CD4-positive, alpha-beta T cell treated with Interleukin-15 for 4 hours (primary cell): ENCODE results near the gene CACNA1H.

Source experiments
- DNase-seq: peaks from one replicate; pipeline ENCODE4 v3.0.0-alpha.2; 2020; ENCODE audit warnings: low spot score

CACNA1H gene

DNA sequence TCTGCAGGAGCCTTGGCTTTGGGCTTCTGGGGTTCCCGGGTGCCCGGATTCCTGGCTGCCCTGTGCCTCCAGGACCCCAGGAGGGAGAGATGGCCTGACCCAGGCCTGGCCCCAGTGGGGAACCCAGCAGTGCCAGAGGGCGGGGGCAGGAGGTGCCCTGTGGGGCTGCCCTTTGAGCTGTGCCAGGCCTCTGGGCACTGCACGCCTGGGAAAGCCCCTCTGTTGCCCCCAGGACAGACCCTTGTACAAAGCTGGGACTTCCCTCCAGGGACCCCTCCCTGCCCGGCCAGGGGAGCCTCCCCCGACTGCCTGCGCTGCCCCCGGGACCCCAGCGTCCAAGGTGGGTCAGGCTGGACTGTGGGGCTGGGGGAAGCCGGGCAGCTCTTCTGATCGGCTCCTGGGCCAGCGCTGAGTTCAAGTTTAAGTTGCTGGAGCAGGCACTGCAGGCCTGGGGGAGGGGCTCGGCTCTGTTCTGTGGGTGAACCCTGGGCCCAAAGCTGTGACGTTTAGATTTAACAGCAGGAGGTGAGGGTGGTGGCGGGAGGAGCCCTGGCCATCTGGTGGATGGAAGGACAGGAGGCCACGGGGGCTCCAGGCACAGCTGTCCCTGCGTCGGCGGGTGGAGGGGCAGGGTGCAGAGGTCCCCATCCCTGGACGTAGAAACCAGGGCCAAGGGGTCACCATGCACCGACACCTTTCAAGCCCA lies 29.2 kb upstream of the CACNA1H start:
- no peak for DNase-seq

DNA sequence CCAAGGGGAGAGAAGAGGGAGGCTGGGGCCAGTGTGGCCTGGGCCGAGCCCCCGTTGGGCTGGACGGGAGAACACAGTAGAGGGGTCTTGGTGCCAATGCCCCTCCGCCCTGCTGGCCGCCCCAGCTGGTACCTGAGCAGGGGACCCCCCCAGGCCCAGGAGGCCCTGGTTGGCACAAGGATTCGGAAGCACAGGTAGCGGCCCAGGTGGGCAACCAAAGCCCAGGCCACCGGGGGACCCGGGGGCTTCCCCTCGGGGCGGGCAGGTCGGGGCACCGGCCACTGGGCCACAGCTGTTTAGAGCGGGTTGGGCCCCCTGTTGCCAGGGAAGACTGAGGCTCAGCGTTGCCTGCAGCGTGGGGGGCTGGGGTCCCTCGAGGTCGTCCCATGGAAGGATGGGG lies 28.6 kb upstream of the CACNA1H start:
- no peak for DNase-seq

DNA sequence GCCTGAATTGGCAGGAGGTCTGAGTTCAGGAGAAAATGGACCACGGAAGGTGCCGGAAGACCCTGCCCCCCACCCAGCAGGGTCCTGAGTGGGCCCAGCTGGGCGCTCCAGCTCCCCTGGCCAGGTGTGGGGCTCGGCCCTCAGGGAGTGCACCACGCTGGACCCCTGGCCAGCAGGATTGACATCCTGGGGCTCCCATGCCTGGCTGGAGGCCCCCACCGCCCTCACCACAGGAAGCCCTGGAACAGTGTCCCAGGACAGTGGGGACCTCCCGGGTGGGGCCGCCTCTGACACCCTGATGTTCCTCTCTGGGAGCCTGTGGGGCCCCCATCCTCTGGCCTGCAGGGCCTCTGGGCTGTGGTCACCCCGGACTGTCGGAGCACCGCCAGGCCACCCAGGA lies 28.1 kb upstream of the CACNA1H start:
- DNase-seq = no peak

DNA sequence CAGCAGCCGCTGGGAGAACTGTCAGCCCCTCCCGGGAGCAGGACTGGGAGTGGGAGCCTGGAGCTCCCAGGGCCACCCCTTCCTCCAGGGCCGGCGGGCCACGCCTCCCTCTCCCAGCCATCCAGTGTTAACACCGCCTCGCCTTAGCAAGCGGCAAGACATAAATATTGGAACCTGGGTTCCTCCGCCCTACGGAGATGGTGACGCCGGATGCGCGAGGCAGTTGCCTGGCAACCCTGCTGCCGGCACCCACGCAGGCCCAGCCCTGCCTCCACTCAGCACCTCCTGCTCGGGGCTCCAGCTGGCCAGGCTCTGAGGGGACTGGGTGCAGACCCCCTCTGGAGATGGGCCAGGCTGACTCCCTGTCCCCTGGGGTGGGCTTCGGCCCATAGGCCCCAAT lies 27.4 kb upstream of the CACNA1H start:
- DNase-seq = no peak

DNA sequence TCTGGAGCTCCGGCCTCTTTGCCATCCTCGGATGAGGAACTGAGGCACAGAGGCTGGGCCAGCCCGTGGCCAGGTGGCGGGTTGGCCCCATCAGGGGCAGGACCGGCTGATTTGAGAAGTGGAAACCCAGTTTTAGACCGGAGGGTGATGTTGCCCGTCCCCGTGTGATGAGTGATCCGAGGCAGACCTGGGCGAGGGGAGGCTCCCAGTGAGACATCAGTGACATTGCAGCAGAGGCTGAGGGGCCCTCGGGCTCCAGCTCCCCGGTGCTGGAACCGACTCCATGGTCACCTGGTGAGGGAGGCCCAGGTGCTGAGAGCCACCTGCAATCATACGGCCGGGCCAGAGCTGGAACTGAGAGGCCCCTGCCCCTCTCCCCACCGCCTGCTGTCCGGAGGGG lies 26.9 kb upstream of the CACNA1H start:
- DNase-seq = no peak

DNA sequence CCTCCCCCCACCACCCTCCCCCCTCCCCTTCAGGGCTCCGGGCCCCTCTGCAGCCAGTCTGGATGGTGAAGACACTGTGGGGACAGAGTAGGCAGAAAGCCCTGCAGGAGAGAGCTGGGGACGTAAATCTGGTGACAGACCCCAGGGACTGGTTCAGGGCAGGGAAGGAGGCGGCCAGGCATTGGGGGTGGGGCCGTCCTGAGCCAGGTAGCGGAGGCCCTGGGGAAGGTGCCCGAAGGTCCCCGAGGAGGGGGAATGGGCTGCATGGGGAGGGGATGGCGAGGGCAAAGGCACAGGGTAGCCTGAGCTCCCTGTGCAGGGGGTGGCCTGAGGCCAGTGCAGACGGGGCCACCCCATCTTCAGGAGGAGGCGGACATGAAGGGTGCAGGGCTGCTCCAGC lies 26.3 kb upstream of the CACNA1H start:
- DNase-seq = no peak

DNA sequence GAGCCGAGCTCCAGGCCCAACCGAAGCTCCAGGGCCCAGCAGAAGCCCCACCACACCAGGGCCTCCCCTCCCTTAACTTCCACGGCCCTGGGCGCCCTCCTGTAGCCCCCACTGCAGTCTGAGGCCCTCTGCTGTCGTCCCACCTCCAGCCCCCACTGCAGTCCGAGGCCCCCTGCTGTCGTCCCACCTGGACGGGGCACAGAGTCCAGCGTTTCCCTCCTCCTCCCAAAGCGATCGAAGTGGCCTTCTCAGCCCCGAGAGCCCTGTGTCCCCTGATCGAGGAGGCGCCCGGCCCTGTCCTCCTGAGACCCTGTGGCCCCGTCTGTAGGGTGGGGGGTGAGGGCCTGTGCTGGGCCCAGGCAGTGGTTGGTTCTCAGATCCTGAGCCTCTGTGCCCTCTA lies 25.8 kb upstream of the CACNA1H start:
- no peak for DNase-seq

DNA sequence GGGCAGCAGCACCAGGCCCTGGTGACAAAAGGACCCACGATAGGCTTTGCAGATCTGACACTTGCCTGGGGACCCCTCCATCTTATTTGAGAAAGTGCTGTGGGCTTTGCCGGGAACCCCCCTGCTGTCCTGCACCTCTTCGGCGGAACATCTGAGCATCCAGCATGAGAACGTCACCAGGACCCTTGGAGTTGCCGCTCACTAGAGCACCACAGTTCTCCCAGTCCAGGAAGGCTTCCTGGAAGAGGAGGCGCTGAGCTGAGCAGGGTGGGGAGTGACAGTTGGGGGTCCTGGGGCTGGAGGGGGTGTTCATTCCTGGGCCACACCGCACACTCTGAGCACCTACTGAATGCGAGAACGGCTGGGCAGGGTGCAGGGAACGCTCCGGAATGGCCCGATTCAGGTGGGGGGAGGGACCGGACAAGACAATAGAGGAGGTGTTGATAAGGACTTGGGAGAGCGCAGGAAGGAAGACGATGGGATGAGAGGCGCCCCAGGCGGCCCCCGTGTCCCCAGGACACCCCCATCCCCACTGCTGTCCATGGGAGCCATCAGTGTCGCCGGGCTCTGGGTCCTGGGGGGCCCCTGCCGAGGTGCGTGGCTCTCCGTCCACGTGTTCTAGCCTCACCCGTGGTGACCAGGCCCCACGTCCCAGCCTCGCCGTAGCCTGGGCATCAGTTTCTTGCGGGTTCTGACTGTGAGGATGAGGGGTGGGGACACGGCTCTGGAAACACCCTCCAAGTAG lies 24.8 kb upstream of the CACNA1H start:
- DNase-seq = no peak

DNA sequence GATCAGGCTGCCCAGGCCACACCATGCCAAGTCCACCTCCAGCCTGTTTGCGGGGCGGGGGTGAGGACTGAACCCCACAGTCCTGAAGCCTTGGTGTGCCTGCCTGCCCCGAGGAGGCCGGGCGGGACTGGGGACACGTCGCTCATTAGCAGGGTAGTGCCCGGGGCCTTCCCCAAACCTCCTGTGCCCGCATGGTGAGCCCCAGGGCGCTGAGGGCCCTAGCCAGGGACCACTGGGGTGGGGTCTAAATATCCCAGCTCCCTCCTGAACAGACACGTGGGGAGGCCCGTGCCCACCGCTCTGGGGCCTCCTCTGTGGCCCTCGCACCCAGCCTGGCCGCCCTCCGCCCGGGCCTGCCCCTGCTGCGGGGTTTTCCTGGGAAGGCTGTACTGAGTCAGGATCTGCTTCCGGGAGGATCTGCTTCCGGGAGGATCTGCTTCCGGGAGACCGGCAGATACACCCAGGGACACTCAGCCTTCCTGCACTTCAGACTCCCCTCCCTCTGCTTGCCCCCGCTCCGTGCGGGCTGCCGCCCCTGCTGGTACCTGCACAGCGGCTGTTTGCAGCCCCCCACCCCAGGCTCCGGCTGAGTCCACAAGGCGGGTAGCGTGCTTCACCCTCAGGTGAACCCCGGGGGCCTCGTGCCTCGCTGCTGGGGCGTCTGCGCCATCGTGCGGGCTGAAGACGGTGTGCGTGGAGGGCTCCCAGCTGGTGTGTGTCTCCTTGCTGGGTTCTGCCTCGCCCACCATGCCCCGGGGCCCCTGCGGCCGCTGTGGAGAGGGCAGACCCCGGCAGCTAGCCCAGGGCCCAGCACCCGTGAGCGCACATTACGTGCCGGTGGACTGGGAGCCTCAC lies 23.6 kb upstream of the CACNA1H start:
- DNase-seq = no peak

DNA sequence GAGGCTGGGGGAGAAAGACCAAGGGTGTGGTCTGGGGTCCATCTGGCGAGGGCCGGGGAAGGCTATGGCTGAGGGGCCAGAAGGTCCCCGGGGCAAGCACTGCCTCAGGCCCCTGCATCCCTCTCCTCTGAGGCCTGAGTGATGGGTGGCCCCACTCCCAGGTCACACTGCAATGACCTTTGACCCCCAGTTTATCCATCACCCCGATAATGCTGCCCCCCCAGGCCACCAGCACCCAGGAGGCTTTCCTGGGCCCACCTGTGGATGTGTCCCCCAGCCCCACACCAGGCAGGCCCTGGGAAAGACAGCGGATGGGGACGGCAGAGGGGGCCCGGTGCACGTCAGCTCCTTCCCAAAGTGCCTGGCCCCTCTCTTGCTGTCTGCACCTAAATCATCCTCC lies 22.5 kb upstream of the CACNA1H start:
- DNase-seq = no peak

DNA sequence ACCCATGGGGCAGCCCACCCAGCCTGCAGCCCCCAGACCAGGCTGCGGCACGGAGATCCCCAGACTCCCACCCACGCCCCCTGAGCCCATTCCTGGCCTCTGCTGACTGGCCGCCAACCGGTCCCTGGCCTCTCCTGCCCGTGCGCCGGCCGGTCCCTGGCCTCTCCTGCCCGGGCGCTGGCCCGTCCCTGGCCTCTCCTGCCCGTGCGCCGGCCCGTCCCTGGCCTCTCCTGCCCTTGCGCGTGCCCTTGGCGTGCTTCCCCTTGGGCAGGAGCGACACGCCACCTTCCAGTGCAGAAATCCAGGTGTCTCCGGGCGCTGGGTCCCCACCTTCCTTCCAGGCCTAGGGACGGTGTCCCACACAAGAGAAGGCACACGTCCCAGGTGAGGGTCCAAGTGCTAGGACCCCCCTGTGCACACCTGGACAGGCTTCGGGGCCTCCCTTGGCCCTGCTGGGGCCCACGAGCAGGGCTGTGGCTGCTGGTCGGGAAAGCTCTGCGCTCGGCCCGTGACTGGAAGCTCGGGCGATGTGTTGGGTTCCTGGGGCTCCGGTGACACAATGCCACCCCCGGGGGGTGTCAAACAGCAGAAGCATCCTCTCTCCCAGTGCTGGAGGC lies 21.4 kb upstream of the CACNA1H start:
- no peak for DNase-seq

DNA sequence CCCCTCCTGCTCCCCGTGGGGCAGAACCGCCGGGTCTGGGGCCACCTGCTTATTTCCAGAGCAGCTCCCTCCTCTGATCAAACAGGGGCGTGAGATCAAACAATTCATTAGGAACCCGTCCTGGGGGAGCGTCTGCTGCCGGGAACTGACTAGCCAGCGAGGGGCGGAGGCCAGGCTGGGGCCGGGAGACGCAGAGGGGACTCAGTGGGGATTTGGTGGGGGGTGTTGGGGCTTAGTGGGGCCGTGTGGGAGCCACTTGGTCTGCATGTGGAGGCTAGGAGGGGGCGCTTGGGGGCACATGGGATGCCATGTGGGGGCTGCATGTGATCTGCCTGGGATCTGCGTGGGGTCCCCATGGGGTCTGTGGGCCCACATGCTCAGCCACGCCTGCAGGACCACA lies 20.5 kb upstream of the CACNA1H start:
- DNase-seq = no peak

DNA sequence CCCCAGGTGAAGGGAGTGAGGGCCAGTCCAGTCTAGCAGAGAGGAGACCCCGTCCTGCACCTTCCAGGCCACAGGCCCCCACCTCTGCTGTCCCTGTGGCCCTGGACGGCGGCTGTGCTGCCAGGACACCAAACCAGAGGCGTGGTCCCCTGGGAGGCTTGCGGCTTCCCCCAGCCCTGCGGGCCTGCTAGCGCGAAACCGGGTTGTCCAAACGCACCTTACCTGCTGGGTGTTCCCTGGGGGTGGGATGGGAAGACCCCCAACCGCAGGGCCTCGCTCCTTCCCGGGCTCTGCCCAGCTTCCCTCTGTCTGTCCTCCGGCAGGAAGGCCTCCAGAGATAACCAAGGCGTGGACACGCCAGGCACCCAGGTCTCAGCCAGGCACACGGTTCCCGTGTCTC lies 19.6 kb upstream of the CACNA1H start:
- DNase-seq = no peak

DNA sequence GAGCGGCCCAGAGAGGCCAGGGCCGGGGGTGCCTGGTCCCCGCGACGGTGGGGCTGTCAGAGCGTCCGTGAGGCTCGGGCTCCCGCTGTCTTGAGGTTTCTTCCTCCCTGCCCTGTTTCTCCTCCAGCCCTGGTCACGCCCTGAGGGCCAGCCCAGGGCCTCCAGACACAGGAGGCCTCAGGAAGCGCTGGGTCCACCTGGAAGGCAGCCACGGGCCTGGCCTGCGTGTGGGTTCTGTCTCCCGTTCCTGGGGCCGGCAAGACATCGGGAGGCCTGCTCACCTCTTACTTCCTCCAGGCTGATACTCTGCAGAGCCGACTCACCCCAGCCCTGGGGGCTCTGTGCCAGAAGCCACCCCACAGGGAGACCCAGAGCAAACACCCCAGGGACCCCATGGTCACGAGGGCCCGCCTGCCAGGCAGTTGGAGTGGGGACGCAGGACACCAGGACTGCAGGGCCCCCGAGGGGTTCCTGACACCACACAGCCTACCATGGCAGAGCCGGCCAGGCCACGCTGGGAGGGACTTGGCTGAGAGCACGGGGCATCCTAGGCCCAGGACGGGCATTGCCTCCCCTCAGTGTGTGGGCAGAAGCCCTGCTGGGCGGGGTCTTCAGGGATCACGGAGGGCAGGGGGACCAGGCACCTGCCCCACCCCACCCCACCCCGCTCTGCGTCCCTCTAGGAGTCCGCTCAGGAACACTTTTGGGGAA lies 18.9 kb upstream of the CACNA1H start:
- no peak for DNase-seq

DNA sequence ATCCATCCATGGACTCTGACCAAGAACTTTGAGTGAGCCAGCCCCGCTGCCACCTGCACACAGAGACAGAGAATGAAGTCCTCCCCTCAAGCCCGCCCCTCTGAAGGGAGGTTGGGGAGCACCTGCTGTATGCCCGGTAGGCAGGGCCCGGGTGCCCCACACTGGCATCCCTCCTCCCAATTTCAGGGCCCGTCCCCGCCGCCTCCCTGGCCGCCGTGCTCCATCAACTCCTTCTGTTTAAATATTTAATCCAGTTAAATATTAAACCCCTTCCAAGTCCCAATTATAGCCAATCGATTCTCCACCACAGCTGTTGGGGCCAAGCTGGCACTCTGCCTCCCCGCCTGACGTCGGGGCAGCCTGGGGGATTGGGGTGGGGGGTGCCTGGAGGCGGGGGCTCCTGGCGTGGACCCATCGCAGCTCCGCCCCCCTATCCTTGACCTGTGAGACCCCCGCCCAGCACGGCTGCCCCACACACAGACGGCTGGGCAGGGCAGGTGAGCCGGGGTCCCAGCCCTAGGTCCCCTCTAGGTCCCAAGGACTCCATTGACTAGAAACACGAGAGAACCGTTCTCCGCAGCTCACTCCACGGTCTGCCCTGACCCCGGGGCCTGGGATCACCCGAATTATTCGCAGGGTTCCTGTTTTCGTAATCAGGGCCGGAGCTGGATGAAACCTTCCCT lies 18.0 kb upstream of the CACNA1H start:
- DNase-seq = no peak

DNA sequence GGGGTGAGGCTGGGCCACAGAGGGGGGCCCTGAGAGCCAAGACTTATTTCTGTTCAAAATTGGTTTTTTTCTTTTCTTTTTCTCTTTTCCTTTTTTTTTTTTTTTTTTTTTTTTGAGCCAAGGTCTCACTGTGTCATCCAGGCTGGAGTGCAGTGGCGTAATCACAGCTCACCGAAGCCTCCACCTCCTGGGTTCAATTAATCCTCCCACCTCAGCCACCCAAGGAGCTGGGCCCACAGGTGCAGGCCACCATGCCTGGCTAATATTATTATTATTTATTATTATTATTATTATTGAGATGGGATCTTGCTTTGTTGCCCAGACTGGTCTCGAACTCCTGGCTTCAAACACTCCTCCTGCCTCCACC lies 17.5 kb upstream of the CACNA1H start:
- DNase-seq = no peak

DNA sequence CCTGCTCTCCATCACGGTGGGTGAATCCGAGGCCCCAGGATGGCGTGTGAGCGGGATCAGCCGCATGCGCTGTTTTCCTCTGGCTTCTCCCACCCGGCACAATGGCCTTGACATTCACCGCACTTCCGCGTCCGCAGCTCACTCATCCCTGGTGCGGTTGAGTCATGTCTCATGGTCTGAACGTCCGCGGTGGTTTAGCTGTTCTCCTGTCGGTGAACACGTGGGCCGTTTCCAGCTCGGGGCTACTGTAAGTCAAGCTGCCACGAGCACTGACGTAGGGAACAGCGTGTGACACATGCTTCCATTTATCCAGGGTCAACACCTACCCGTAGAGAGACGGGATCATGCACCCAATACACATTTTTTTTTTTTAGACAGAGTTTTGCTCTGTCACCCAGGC lies 15.3 kb upstream of the CACNA1H start:
- no peak for DNase-seq

DNA sequence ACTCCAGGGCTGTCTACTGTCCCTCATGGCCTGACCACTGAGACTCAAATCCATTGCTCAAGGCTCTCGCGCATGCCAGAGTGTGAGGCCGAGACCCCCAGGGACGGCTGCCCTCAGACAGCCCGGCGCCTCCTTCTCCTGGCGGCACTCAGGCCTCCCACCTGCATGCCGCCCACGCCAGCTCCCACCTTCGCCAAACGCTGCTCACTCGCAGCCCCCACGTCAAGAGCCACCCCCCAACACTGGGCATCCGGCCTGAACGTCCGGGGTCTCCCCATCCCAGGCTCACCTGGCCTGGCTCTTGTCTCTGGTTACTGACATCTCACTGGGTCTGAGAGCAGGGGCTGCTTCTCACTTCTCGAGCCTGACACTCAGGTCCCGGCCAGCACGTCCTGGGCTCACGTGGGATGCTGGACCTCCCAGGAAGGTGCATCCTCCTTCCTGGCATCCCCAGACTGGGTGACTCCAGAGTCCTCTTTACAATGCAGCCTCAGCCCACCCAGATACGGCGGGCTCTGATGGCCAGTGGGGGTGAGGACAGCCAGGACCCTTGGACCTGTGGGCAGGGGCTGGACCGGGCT lies 12.2 kb upstream of the CACNA1H start:
- no peak for DNase-seq

DNA sequence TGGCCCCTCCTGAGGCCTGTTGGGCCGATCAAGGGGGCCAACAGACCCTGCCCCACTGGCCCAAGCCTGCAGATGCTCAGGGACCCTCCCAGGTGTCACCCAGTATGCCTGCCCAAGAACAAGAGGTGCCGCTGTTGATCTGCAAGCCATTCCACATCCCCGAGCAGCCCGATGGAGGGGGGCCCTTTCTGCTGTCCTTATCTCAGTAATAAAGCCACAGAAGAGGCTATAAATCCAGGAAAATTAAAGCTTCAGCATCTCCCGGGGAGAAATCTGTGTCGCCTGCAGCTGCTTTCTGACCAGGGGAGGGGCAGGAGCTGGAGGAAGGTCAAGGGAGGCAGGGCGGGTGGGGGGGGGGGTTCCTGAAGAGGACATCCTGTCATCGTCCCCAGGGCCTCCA lies 11.7 kb upstream of the CACNA1H start:
- DNase-seq = no peak

DNA sequence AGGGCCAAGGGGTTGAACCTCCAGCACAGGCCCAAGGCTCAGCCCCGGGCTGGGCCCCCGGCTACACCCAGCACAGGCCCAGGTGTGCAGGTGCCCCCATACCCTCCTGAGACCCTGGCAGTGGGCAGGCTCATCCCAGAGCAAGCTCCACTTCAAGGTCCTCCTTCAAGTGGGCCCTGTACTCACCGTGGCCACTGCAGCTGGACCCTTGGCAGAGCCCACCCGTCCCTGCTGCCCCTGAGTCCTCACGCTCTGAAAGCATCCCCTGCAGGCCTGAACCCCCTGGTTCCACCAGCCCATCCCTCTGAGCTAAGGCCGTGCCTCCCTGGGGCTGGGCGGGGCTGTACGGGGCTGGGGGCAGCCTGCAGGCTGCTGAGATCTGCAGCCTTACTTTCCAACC lies 11.2 kb upstream of the CACNA1H start:
- no peak for DNase-seq

DNA sequence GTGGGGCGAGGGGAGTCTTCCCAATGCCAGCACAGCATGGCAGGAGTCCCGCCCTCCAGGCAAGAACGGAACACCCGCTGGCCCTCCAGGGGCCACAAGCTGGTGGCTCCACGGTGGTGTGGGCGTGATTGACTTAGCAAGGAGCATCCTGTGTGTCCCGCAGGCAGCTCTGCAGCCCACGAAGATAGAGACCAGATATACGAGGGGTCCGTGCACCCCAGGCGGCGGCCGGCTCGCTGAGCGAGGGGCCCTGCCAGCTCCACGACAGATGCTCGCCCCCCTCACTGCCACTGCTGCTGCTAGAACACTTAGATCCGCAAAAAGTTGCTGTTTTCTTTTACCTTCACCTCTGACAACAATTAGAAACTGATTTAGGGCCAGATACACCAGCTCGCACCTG lies 10.0 kb upstream of the CACNA1H start:
- DNase-seq = no peak
